Activated CD4-positive, alpha-beta T cell treated with anti-CD3 and anti-CD28 coated beads for 36 hours (primary cell): Measurements from ENCODE around the gene FARS2. TPM values are rescaled to one million over a fixed set of nuclear protein-coding genes. Genes with fewer than 3 reads are reported as not detected.

Source experiments
- ATAC-seq: fragments of 200-7000 bp; cut with Tn5 transposase; one replicate; pipeline ENCODE4 v1.10.0; 2021; ENCODE audit warnings: mild to moderate bottlenecking, moderate library complexity
- CTCF ChIA-PET: fragments of 350-600 bp; sonication (Branson Sonifier 250); formaldehyde crosslinking; loops from one replicate; lab custom pipeline; 2021; ENCODE audit warnings: antibody characterized with exemption; lab: Charles Lee
- POLR2A ChIA-PET: fragments of 350-600 bp; sonication (Branson Sonifier 250); formaldehyde crosslinking; loops from one replicate; lab custom pipeline; 2021; ENCODE audit warnings: antibody characterized with exemption, inconsistent platforms; lab: Charles Lee
- DNase-seq: peaks from one replicate; pipeline ENCODE4 v3.0.0-alpha.2; 2020
- H3K27ac Mint-ChIP-seq: one replicate; pipeline ENCODE4 v1.8.0; 2021; ENCODE audit warnings: mixed read lengths
- H3K27me3 Mint-ChIP-seq: one replicate; pipeline ENCODE4 v1.8.0; 2021; ENCODE audit warnings: mixed read lengths
- H3K36me3 Mint-ChIP-seq: one replicate; pipeline ENCODE4 v1.8.0; 2021; ENCODE audit warnings: low read depth, mixed read lengths
- H3K4me1 Mint-ChIP-seq: one replicate; pipeline ENCODE4 v1.8.0; 2021; ENCODE audit warnings: mixed read lengths
- H3K4me3 Mint-ChIP-seq: one replicate; pipeline ENCODE4 v1.8.0; 2021; ENCODE audit warnings: mild to moderate bottlenecking, moderate library complexity, mixed read lengths
- H3K9me3 Mint-ChIP-seq: one replicate; pipeline ENCODE4 v1.8.0; 2021; ENCODE audit warnings: low read depth, mixed read lengths
- intact Hi-C, 2 experiments: fragments of 100-400 bp; cut with DNase I in 1 of 2; cut with micrococcal nuclease in 1 of 2; formaldehyde crosslinking; loops; one replicate each; pipeline versions ENCODE4 v1.14.2 to v1.15.1; 2022 to 2024; cut with DNase I, micrococcal nuclease
- total RNA-seq, 2 experiments: library from RNA; stranded (reverse); gene quantifications; one replicate each; pipeline ENCODE4 v1.2.3, GENCODE V29; 2021

The FARS2 gene
- total RNA-seq, 2 experiments from 2014 or later: 17.6 to 18.4 TPM

DNA sequence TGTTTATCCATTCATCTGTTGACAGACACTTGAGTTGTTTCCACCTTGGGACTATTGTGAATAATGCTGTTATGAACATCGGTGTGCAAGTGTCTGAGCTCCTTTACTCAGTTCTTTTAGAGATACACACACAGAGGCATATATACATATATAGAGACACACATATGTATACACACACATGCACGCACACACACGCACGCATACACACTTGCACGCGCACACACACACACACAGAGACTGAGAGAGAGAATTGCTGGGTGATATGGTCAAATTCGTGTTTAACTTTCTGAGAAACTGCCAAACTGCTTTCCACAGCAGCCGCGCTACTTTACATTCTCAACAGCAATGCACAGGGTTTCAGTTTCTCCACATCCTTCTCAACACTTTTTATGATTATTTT, 273.3 kb downstream of the FARS2 start:
- ChIA-PET CTCF (no interaction called here), POLR2A (no interaction called here)
- H3K9me3 Mint-ChIP-seq: no peaks in the 10 kb centered on the region
- ATAC-seq (no peak), DNase-seq (no peak)
- H3K36me3 Mint-ChIP-seq: peaks cover 23% of the 10 kb centered on the region
- no peak overlapping the region for H3K27ac Mint-ChIP-seq
- peaks cover 3% of the 10 kb centered on the region for H3K4me1 Mint-ChIP-seq
- intact Hi-C loops: no loop called here
- no peak overlapping the region for H3K4me3 Mint-ChIP-seq
- H3K27me3 Mint-ChIP-seq: no peaks in the 10 kb centered on the region

DNA sequence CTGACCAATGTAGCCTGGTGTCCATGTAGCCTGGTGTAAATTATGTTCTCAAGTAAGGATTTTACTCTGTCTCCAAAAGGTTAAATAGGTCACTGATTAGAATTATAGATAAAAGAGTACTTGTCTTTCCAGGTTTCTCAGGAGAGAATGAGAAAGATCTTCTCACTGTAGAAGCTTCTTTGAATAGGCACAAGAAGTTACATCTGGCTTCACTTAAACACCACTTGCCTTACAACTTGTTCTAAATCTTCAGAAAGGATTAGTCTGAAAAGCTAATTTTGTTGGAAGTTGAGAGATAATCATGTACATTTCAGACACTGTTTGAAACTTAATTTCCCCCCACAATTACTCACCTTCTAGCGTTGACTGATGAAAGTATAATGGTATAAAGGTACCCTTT, 275.3 kb downstream of the FARS2 start:
- ChIA-PET CTCF (no interaction called here), POLR2A (no interaction called here)
- Mint-ChIP-seq H3K4me1 (peaks cover 7% of the 10 kb centered on the region), H3K27me3 (no peaks in the 10 kb centered on the region), H3K27ac (no peak overlapping the region), H3K36me3 (peaks cover 24% of the 10 kb centered on the region), H3K9me3 (no peaks in the 10 kb centered on the region), H3K4me3 (no peak overlapping the region)
- intact Hi-C loops: no loop called here
- DNase-seq (no peak), ATAC-seq (no peak)

DNA sequence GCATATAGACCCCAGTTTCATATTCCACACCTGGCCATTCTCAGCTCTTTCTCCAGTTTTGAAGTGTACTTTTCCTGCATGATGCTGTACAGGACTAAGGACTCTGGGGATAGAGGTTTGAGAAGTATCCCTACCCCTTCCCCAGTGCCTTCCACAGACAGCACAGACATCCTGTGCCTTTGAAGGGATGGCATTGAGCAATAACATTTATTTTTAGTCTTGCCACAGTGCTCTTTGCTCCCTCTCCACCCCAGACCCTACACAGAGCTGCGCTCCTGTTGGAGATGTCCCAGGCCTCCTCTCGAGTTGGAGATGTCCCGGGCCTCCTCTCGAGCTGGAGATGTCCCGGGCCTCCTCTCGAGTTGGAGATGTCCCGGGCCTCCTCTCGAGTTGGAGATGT, 275.8 kb downstream of the FARS2 start:
- H3K27ac Mint-ChIP-seq: no peak overlapping the region
- POLR2A ChIA-PET: no interaction called here
- intact Hi-C loops: no loop called here
- H3K36me3 Mint-ChIP-seq: peaks cover 24% of the 10 kb centered on the region
- ATAC-seq: no peak
- DNase-seq: no peak
- H3K9me3 Mint-ChIP-seq: no peaks in the 10 kb centered on the region
- H3K4me3 Mint-ChIP-seq: no peak overlapping the region
- peaks cover 9% of the 10 kb centered on the region for H3K4me1 Mint-ChIP-seq
- no peaks in the 10 kb centered on the region for H3K27me3 Mint-ChIP-seq
- CTCF ChIA-PET: no interaction called here

DNA sequence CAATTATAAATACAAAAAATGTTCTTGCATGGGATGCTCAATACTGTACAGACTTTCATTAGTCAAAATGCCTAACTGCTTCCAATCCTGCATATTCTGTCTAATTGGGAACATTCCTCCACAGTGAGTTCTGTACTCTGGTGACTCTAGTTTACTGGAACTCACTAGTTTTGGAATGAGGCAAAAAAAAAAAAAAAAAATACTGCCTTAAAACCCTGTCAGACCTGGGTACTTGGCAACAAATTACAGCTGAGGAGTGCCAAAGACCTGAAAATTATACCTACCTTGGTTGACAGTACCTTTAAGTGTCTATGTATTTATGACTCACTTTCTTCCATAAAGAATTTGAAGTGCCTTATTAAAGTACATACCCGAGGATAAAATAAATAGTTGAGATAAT, 276.7 kb downstream of the FARS2 start:
- Mint-ChIP-seq H3K9me3 (no peaks in the 10 kb centered on the region), H3K36me3 (peaks cover 25% of the 10 kb centered on the region)
- no peak for ATAC-seq

DNA sequence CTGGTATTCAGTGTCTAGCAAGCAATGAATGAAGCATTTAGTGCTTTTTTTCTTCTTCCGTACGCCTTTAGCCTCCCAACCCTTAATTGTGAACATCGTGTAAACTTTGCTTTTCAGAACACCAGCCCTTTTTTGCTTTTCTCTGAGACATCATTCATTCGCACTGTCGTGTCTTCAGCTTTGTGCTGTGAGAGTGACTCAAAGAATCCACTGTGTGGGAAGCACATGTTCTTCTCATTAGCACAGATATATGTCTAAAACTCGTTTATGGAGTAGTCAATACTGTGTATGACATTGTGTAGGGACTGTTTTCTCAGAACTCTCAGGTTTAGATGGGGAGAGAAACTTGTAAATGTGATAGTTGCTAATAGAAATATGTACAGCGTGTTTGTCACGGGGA, 279.1 kb downstream of the FARS2 start:
- ATAC-seq (peak; percentile 23), DNase-seq (no peak)
- Mint-ChIP-seq H3K27ac (no peak overlapping the region), H3K9me3 (no peaks in the 10 kb centered on the region), H3K27me3 (no peaks in the 10 kb centered on the region), H3K4me1 (peaks cover 9% of the 10 kb centered on the region), H3K36me3 (peaks cover 28% of the 10 kb centered on the region), H3K4me3 (no peak overlapping the region)
- ChIA-PET CTCF (no interaction called here), POLR2A (no interaction called here)
- intact Hi-C loops: no loop called here

More for the DNA sequence above, 276.7 kb downstream of the FARS2 start:
- no peaks in the 10 kb centered on the region for H3K27me3 Mint-ChIP-seq
- CTCF ChIA-PET: no interaction called here
- no peak overlapping the region for H3K4me3 Mint-ChIP-seq
- intact Hi-C loops: no loop called here
- POLR2A ChIA-PET: no interaction called here
- DNase-seq: no peak
- H3K27ac Mint-ChIP-seq: no peak overlapping the region
- H3K4me1 Mint-ChIP-seq: peaks cover 9% of the 10 kb centered on the region

DNA sequence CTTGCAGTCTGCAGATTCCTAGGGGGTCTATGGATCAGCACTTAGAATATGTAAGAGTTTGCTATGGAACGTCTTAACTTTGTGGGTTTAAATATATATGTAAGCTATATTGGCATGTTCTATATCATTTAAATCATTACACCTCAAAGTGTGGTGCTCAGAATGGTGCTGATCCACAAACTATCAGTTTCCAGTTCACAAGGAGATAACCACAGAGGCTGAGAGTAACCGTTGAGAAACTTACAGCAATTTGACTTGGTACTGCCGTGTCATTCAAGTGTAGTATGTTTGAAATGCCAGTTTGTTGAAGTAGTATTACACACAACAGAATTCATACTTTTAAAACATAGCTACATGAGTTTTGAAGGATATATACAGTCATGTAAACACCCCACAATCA, 279.7 kb downstream of the FARS2 start:
- ATAC-seq: no peak
- Mint-ChIP-seq H3K9me3 (no peaks in the 10 kb centered on the region), H3K27ac (no peak overlapping the region), H3K4me1 (peaks cover 9% of the 10 kb centered on the region), H3K36me3 (peaks cover 31% of the 10 kb centered on the region), H3K4me3 (no peak overlapping the region), H3K27me3 (no peaks in the 10 kb centered on the region)
- ChIA-PET CTCF (no interaction called here), POLR2A (interaction anchor here (0.6 kb wide), 1 partner anchor 37 kb away, joined by 4 read pairs; no protein-coding TSS in a partner anchor)
- no peak for DNase-seq
- intact Hi-C loops: no loop called here

DNA sequence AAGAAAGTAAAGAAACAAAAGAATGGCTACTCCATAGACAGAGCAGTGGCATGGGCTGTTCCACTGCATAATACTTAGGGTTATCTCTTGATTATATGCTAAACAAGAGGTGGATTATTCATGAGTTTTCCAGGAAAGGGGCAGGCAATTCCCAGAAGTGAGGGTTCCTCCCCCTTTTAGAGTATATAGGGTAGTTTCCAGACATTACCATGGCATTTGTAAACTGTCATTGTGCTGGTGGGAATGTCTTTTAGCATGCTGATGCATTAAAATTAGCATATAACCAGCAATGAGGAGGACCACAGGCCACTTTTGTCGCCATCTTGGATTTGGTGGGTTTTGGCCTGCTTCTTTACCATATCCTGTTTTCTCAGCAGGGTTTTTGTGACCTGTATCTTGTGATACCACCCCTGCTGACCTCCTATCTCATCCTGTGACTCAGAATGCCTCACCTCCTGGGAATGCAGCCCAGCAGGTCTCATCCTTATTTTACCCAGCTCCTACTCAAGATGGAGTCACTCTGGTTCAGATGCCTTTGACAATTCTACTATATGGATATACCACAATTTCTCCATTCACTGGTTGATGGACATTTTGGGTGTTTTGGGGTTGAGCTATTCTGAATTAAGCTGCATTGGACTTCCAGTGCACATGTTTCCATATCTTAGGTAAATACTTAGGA, 280.6 kb downstream of the FARS2 start:
- ChIA-PET POLR2A (interaction anchor here (0.6 kb wide), 1 partner anchor 37 kb away, joined by 4 read pairs; no protein-coding TSS in a partner anchor), CTCF (interaction anchor here (1.1 kb wide), 1 partner anchor 21 kb away, joined by 4 read pairs; no protein-coding TSS in a partner anchor)
- Mint-ChIP-seq H3K36me3 (peaks cover 35% of the 10 kb centered on the region), H3K27ac (no peak overlapping the region), H3K27me3 (no peaks in the 10 kb centered on the region), H3K4me1 (peaks cover 9% of the 10 kb centered on the region), H3K4me3 (no peak overlapping the region), H3K9me3 (peaks cover 2% of the 10 kb centered on the region)
- no peak for ATAC-seq
- intact Hi-C loops: no loop called here
- no peak for DNase-seq

DNA sequence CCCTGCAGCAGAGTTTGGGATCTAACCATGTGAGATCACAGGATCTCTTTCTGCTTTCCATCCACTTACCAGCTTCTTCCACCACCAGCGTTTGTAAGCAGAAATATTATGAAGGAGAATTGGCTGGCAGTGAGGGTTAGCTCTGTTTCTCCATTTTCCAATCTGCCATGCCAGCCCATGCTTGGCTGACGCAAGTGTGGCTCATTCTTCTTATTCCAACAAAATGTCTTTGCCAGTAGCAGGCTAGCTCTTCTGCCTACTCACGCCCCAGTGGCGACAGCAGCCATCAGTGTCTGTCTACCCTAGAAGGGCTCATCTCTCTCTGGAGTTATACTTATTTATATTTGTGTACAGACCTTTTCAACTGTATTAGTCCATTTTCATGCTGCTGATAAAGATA, 286.2 kb downstream of the FARS2 start:
- peaks cover 54% of the 10 kb centered on the region for H3K36me3 Mint-ChIP-seq
- ATAC-seq: no peak

DNA sequence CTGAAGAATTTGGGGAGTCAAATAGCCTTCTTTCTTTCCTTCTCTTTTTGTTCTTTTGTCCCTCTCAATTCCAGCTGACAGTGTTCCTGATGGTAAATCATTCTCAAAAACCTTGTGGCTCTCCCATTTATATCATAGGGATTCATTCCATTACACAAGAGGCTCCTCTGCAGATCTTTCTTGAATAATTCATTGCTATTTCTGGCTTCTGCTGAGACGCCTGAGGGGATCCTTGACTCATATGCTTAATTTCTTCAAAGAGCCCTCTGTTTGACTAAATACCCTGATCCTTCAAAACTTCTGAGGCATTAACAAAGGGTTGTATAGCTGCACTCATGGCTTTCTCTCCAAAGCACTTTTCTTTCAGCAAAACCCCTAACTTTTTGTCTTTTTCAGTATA, 289.3 kb downstream of the FARS2 start:
- peaks cover 14% of the 10 kb centered on the region for H3K9me3 Mint-ChIP-seq
- DNase-seq (no peak), ATAC-seq (no peak)
- H3K27ac Mint-ChIP-seq: no peak overlapping the region
- H3K4me3 Mint-ChIP-seq: no peak overlapping the region
- H3K36me3 Mint-ChIP-seq: peaks cover 45% of the 10 kb centered on the region
- intact Hi-C loops: no loop called here
- POLR2A ChIA-PET: no interaction called here
- peaks cover 3% of the 10 kb centered on the region for H3K4me1 Mint-ChIP-seq
- no peaks in the 10 kb centered on the region for H3K27me3 Mint-ChIP-seq
- CTCF ChIA-PET: no interaction called here

More for the DNA sequence above, 286.2 kb downstream of the FARS2 start:
- Mint-ChIP-seq H3K4me3 (no peak overlapping the region), H3K27ac (no peak overlapping the region), H3K4me1 (no peaks in the 10 kb centered on the region), H3K27me3 (no peaks in the 10 kb centered on the region), H3K9me3 (peaks cover 14% of the 10 kb centered on the region)
- ChIA-PET POLR2A (no interaction called here), CTCF (no interaction called here)
- DNase-seq: no peak
- intact Hi-C loops: no loop called here

DNA sequence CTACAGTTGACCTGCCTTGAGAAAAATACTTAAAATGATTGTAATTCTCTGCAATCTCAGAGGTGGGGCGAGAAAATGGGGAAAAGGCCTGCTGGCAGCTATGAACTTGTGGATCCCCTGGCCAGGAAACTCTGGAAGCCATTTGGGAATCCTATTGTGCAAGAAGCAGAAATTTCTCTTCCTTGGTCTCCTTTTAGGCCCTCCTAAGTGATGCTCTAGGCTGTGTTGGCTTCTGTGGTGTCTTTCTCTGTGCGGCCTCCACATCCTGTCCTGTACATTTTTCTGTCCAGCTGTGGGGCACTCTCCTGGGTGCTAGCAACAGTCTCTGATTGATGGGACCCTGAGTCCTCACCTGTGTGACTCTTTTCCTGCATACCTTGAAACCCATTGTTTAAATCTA, 290.9 kb downstream of the FARS2 start:
- no peak for ATAC-seq
- peaks cover 3% of the 10 kb centered on the region for H3K4me1 Mint-ChIP-seq
- no peak for DNase-seq
- H3K27me3 Mint-ChIP-seq: no peaks in the 10 kb centered on the region
- H3K27ac Mint-ChIP-seq: no peak overlapping the region
- peaks cover 12% of the 10 kb centered on the region for H3K9me3 Mint-ChIP-seq
- no peak overlapping the region for H3K4me3 Mint-ChIP-seq
- ChIA-PET POLR2A (no interaction called here), CTCF (no interaction called here)
- intact Hi-C loops: no loop called here
- H3K36me3 Mint-ChIP-seq: peaks cover 38% of the 10 kb centered on the region

DNA sequence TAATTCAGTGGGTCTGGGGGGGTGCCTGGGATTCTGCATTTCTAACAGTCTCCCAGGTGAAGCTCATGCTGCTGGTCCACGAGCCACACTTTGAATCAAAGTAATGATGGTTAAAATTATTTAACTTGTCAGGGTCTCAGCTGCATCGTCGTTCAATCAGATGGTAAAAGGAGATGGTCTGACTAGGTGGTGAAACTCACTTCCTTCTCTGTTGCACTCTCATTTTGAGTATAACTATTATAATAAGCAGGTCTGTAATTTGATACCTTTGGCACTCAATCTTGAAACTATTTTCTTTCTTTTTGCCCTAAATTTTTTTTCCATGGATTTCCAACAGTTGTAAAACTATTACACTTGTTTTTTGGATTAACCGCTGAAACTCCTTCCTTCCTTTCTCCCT, 292.5 kb downstream of the FARS2 start:
- POLR2A ChIA-PET: no interaction called here
- CTCF ChIA-PET: interaction anchor here (0.7 kb wide), 1 partner anchor 439 kb away, joined by 3 read pairs; no protein-coding TSS in a partner anchor
- no peak overlapping the region for H3K27ac Mint-ChIP-seq
- intact Hi-C loops: no loop called here
- peaks cover 29% of the 10 kb centered on the region for H3K36me3 Mint-ChIP-seq
- H3K9me3 Mint-ChIP-seq: peaks cover 9% of the 10 kb centered on the region
- no peaks in the 10 kb centered on the region for H3K27me3 Mint-ChIP-seq
- ATAC-seq: no peak
- no peak overlapping the region for H3K4me3 Mint-ChIP-seq
- DNase-seq: no peak
- H3K4me1 Mint-ChIP-seq: peaks cover 3% of the 10 kb centered on the region

DNA sequence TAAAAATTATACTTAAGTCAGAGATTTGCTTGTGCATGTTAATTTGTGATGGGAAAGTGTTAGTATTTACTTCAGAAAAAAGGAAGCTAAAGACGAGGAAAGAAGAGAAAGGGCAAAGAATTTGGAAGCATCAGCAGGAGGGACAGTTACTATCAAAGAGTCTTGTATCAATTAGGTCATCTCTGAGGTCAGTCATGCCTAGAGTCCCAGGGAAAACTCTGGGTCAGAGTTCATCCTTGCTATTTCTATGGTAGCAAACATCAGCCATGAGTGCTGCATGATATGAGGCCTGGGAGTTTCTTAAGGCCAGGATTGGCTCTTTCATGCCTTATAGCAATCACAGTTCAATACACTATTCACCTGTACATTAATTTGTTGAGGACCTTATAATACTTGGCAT, 292.9 kb downstream of the FARS2 start:
- ChIA-PET CTCF (interaction anchor here (0.7 to 1.1 kb wide), 2 partner anchors 28 to 440 kb away, joined by 3 read pairs; no protein-coding TSS in a partner anchor), POLR2A (no interaction called here)
- ATAC-seq (no peak), DNase-seq (no peak)
- no peak overlapping the region for H3K4me3 Mint-ChIP-seq
- H3K27ac Mint-ChIP-seq: no peak overlapping the region
- intact Hi-C loops: no loop called here
- H3K9me3 Mint-ChIP-seq: peaks cover 9% of the 10 kb centered on the region
- H3K4me1 Mint-ChIP-seq: peaks cover 3% of the 10 kb centered on the region
- peaks cover 27% of the 10 kb centered on the region for H3K36me3 Mint-ChIP-seq
- H3K27me3 Mint-ChIP-seq: no peaks in the 10 kb centered on the region
